Measurements from ENCODE around the gene UBE2R2.

Gene UBE2R2

GRCh38 chr9:33927694-33928093 lies 110.7 kb downstream of the UBE2R2 start:
- Histone ChIP-seq H3K9ac (ENCODE audit: insufficient read length, low read depth) (no peak overlapping the region), H3K9me3 (ENCODE audit: insufficient read depth, low read length) (no peaks in the 10 kb centered on the region), H3K4me3 (ENCODE audit: insufficient read length, low read depth) (no peak overlapping the region), H3K27me3 (ENCODE audit: insufficient read depth, insufficient read length) (no peaks in the 10 kb centered on the region), H3K4me1 (ENCODE audit: insufficient read depth, insufficient read length) (peaks cover 10% of the 10 kb centered on the region), H3K36me3 (ENCODE audit: insufficient read depth, insufficient read length, low read length) (peaks cover 90% of the 10 kb centered on the region)
- DNase-seq (ENCODE audit: low read depth, low spot score), result no peak
- TF ChIP-seq SUZ12 (IDR thresholded peaks at IDR 0.05; ENCODE audit: extremely low read depth, insufficient read depth, insufficient read length) (no peak), YY1 (IDR thresholded peaks at IDR 0.05; ENCODE audit: insufficient read depth, insufficient read length) (no peak), ZNF274 (IDR thresholded peaks at IDR 0.05; ENCODE audit: low read depth, low read length) (no peak)

- DNase-seq (ENCODE audit: low read depth, low spot score), result no peak
- Histone ChIP-seq H3K4me3 (ENCODE audit: insufficient read length, low read depth) (no peak overlapping the region), H3K9me3 (ENCODE audit: insufficient read depth, low read length) (no peaks in the 10 kb centered on the region), H3K36me3 (ENCODE audit: insufficient read depth, insufficient read length, low read length) (peaks cover 88% of the 10 kb centered on the region), H3K9ac (ENCODE audit: insufficient read length, low read depth) (no peak overlapping the region), H3K4me1 (ENCODE audit: insufficient read depth, insufficient read length) (no peaks in the 10 kb centered on the region), H3K27me3 (ENCODE audit: insufficient read depth, insufficient read length) (no peaks in the 10 kb centered on the region)
- TF ChIP-seq YY1 (IDR thresholded peaks at IDR 0.05; ENCODE audit: insufficient read depth, insufficient read length), result no peak
These were observed 114.4 kb downstream of the UBE2R2 start for GRCh38 chr9:33931326-33931725.

- Histone ChIP-seq H3K9ac (ENCODE audit: insufficient read length, low read depth) (no peak overlapping the region), H3K4me1 (ENCODE audit: insufficient read depth, insufficient read length) (no peaks in the 10 kb centered on the region), H3K27me3 (ENCODE audit: insufficient read depth, insufficient read length) (no peaks in the 10 kb centered on the region), H3K36me3 (ENCODE audit: insufficient read depth, insufficient read length, low read length) (peaks cover 87% of the 10 kb centered on the region), H3K4me3 (ENCODE audit: insufficient read length, low read depth) (no peak overlapping the region), H3K9me3 (ENCODE audit: insufficient read depth, low read length) (no peaks in the 10 kb centered on the region)
- no peak for DNase-seq (ENCODE audit: low read depth, low spot score)
- TF ChIP-seq ZNF274 (IDR thresholded peaks at IDR 0.05; ENCODE audit: low read depth, low read length) (no peak), YY1 (IDR thresholded peaks at IDR 0.05; ENCODE audit: insufficient read depth, insufficient read length) (no peak), SUZ12 (IDR thresholded peaks at IDR 0.05; ENCODE audit: extremely low read depth, insufficient read depth, insufficient read length) (no peak)
These were observed 115.3 kb downstream of the UBE2R2 start for GRCh38 chr9:33932078-33932807.

GRCh38 chr9:33934188-33934878 lies 117.4 kb downstream of the UBE2R2 start:
- H3K9me3 ChIP-seq (ENCODE audit: insufficient read depth, low read length), result no peaks in the 10 kb centered on the region
- H3K4me3 ChIP-seq (ENCODE audit: insufficient read length, low read depth), result no peak overlapping the region
- no peak for TF ChIP-seq YY1 (IDR thresholded peaks at IDR 0.05; ENCODE audit: insufficient read depth, insufficient read length)
- H3K36me3 ChIP-seq (ENCODE audit: insufficient read depth, insufficient read length, low read length), result peaks cover 84% of the 10 kb centered on the region
- H3K27me3 ChIP-seq (ENCODE audit: insufficient read depth, insufficient read length), result no peaks in the 10 kb centered on the region
- H3K9ac ChIP-seq (ENCODE audit: insufficient read length, low read depth), result no peak overlapping the region
- H3K4me1 ChIP-seq (ENCODE audit: insufficient read depth, insufficient read length), result no peaks in the 10 kb centered on the region
- DNase-seq (ENCODE audit: low read depth, low spot score), result no peak

GRCh38 chr9:33939924-33940874 lies 123.2 kb downstream of the UBE2R2 start:
- Histone ChIP-seq H3K27me3 (ENCODE audit: insufficient read depth, insufficient read length) (no peaks in the 10 kb centered on the region), H3K4me3 (ENCODE audit: insufficient read length, low read depth) (no peak overlapping the region), H3K4me1 (ENCODE audit: insufficient read depth, insufficient read length) (no peaks in the 10 kb centered on the region), H3K36me3 (ENCODE audit: insufficient read depth, insufficient read length, low read length) (peaks cover 86% of the 10 kb centered on the region), H3K9me3 (ENCODE audit: insufficient read depth, low read length) (no peaks in the 10 kb centered on the region), H3K9ac (ENCODE audit: insufficient read length, low read depth) (no peak overlapping the region)
- TF ChIP-seq SUZ12 (IDR thresholded peaks at IDR 0.05; ENCODE audit: extremely low read depth, insufficient read depth, insufficient read length) (no peak), YY1 (IDR thresholded peaks at IDR 0.05; ENCODE audit: insufficient read depth, insufficient read length) (no peak), ZNF274 (IDR thresholded peaks at IDR 0.05; ENCODE audit: low read depth, low read length) (no peak)
- no peak for DNase-seq (ENCODE audit: low read depth, low spot score)

GRCh38 chr9:33942471-33943083 lies 125.6 kb downstream of the UBE2R2 start:
- no peak overlapping the region for H3K9ac ChIP-seq (ENCODE audit: insufficient read length, low read depth)
- H3K9me3 ChIP-seq (ENCODE audit: insufficient read depth, low read length), result no peaks in the 10 kb centered on the region
- TF ChIP-seq YY1 (IDR thresholded peaks at IDR 0.05; ENCODE audit: insufficient read depth, insufficient read length) (no peak), ZNF274 (IDR thresholded peaks at IDR 0.05; ENCODE audit: low read depth, low read length) (no peak), SUZ12 (IDR thresholded peaks at IDR 0.05; ENCODE audit: extremely low read depth, insufficient read depth, insufficient read length) (no peak)
- H3K4me3 ChIP-seq (ENCODE audit: insufficient read length, low read depth), result no peak overlapping the region
- H3K4me1 ChIP-seq (ENCODE audit: insufficient read depth, insufficient read length), result no peaks in the 10 kb centered on the region
- peaks cover 88% of the 10 kb centered on the region for H3K36me3 ChIP-seq (ENCODE audit: insufficient read depth, insufficient read length, low read length)
- no peaks in the 10 kb centered on the region for H3K27me3 ChIP-seq (ENCODE audit: insufficient read depth, insufficient read length)
- DNase-seq (ENCODE audit: low read depth, low spot score), result no peak
